HCT116 (cell line): ENCODE results near the gene CYP24A1. TPM values are rescaled to one million over a fixed set of nuclear protein-coding genes. Genes with fewer than 3 reads are reported as not detected.

ENCODE experiments used
- ATAC-seq: fragments of 200-7000 bp; cut with Tn5 transposase; 2 replicates; pipeline ENCODE4 v1.9.1; 2020; ENCODE audit warnings: mild to moderate bottlenecking, moderate library complexity
- BruUV-seq: library from RNA; stranded (reverse); fragments of 400-500 nt; replicated peaks from 2 replicates; lab custom pipeline; 2021; lab: Mats Ljungman, UMichigan
- CTCF ChIA-PET: fragments of 300-600 bp; sonication (Branson Sonifier 250); formaldehyde crosslinking; loops from one replicate; lab custom pipeline; 2021; ENCODE audit warnings: antibody characterized with exemption; lab: Charles Lee
- POLR2A ChIA-PET: fragments of 300-600, 350-600 bp; sonication (Branson Sonifier 250); formaldehyde crosslinking; loops from one replicate; lab custom pipeline; 2021; ENCODE audit warnings: antibody characterized with exemption; lab: Charles Lee
- RAD21 ChIA-PET, 2 experiments: fragments of 300-600 bp; sonication (Branson Sonifier 250); formaldehyde crosslinking; loops; one replicate each; lab custom pipeline; 2023; ENCODE audit warnings: low total read pairs in 2 of 2; ENCODE audit not compliant: uncharacterized antibody in 2 of 2, unreplicated experiment in 2 of 2, low non-redundant PET in 1 of 2; lab: Charles Lee
- DNase-seq: peaks from one replicate; pipeline ENCODE4 v3.0.0-alpha.2; 2010; ENCODE audit warnings: low read depth, low spot score
- H2AFZ ChIP-seq: fragments of 200-600 bp; shearing (Covaris generic), sonication (generic); 2 replicates; pipeline ENCODE4 v1.6.1; 2017; ENCODE audit warnings: low read depth, mixed run types, mixed read lengths, antibody characterized with exemption, low read length; ENCODE audit not compliant: poor library complexity, severe bottlenecking
- H3K27ac ChIP-seq: 2 replicates; pipeline ENCODE4 v1.5.1; 2012; ENCODE audit warnings: low read depth, low read length
- H3K27me3 ChIP-seq: fragments of 200-600 bp; sonication (generic); 2 replicates; pipeline ENCODE4 v1.6.1; 2016; ENCODE audit warnings: mixed run types, low read length, mixed read lengths; ENCODE audit not compliant: insufficient read depth
- H3K36me3 ChIP-seq, 2 experiments: fragments of 200-500 bp in 1 of 2; fragments of 200-600 bp in 1 of 2; sonication (Bioruptor generic) in 1 of 2; sonication (generic) in 1 of 2; 2 replicates each; pipeline versions ENCODE4 v1.5.1 to v1.6.1; 2014 to 2016; ENCODE audit warnings: low read length in 2 of 2, inconsistent platforms in 1 of 2, mixed read lengths in 1 of 2, mixed run types in 1 of 2; ENCODE audit not compliant: insufficient read depth in 2 of 2, control insufficient read depth in 1 of 2
- H3K4me1 ChIP-seq, 2 experiments: fragments of 200-600 bp in 1 of 2; sonication (generic) in 1 of 2; 2 replicates each; pipeline versions ENCODE4 v1.5.1 to v1.6.1; 2012 to 2017; ENCODE audit warnings: low read length in 2 of 2, inconsistent platforms in 1 of 2, mild to moderate bottlenecking in 1 of 2, mixed read lengths in 1 of 2, mixed run types in 1 of 2, moderate library complexity in 1 of 2; ENCODE audit not compliant: insufficient read depth in 2 of 2, control insufficient read depth in 1 of 2
- H3K4me2 ChIP-seq: fragments of 200-600 bp; sonication (generic); 2 replicates; pipeline ENCODE4 v1.6.1; 2017; ENCODE audit warnings: mixed run types, low read length, mixed read lengths
- H3K4me3 ChIP-seq, 2 experiments: fragments of 200-600 bp in 1 of 2; sonication (generic) in 1 of 2; replicated peaks in 1 of 2; 2 replicates each; pipeline ENCODE4 v1.5.1; 2011 to 2016; ENCODE audit warnings: low read length in 2 of 2, control low read depth in 1 of 2, low read depth in 1 of 2, mild to moderate bottlenecking in 1 of 2, mixed read lengths in 1 of 2, mixed run types in 1 of 2
- H3K79me2 ChIP-seq: fragments of 200-600 bp; sonication (generic); 2 replicates; pipeline ENCODE4 v1.6.1; 2017; ENCODE audit warnings: mild to moderate bottlenecking, mixed run types, low read length, moderate library complexity, mixed read lengths; ENCODE audit not compliant: insufficient read depth
- H3K9ac ChIP-seq: fragments of 200-600 bp; sonication (generic); 2 replicates; pipeline ENCODE4 v1.6.1; 2016; ENCODE audit warnings: low read length, mixed read lengths
- H3K9me2 ChIP-seq: fragments of 200-600 bp; sonication (generic), shearing (Covaris generic); 2 replicates; pipeline ENCODE4 v1.6.1; 2017; ENCODE audit warnings: mixed run types, mild to moderate bottlenecking, moderate library complexity; ENCODE audit not compliant: insufficient read depth
- H3K9me3 ChIP-seq, 2 experiments: fragments of 200-500 bp in 1 of 2; fragments of 200-600 bp in 1 of 2; sonication (Bioruptor generic) in 1 of 2; sonication (generic) in 1 of 2; 2 replicates each; pipeline ENCODE4 v1.6.1; 2014 to 2017; ENCODE audit warnings: low read length in 2 of 2, mixed read lengths in 2 of 2, inconsistent platforms in 1 of 2, low read depth in 1 of 2, mild to moderate bottlenecking in 1 of 2, mixed run types in 1 of 2, moderate library complexity in 1 of 2; ENCODE audit not compliant: control insufficient read depth in 1 of 2, insufficient read depth in 1 of 2
- H4K20me1 ChIP-seq: fragments of 200-600 bp; sonication (generic), shearing (Covaris generic); 2 replicates; pipeline ENCODE4 v1.6.1; 2017; ENCODE audit warnings: mixed run types, mild to moderate bottlenecking, moderate library complexity; ENCODE audit not compliant: insufficient read depth
- CEBPB ChIP-seq: IDR thresholded peaks from 2 replicates; pipeline ENCODE4 v1.6.1; 2012; ENCODE audit warnings: low read depth
- EZH2phosphoT487 ChIP-seq: fragments of 200-600 bp; IDR thresholded peaks from 2 replicates; pipeline ENCODE4 v1.6.1; 2018; ENCODE audit warnings: antibody characterized with exemption, borderline replicate concordance
- intact Hi-C: fragments of 100-400 bp; cut with micrococcal nuclease; formaldehyde crosslinking; loops from 2 replicates; pipeline ENCODE4 v1.10.0; 2022
- total RNA-seq: library from RNA; stranded (reverse); gene quantifications from one replicate; pipeline ENCODE4 v1.2.1, GENCODE V29; 2021; ENCODE audit not compliant: unreplicated experiment
- TF ChIP-seq, protein P1 (sequence below): IDR thresholded peaks from 2 replicates; pipeline ENCODE4 v1.6.1; 2012

Gene CYP24A1
- total RNA-seq, 1 experiment from 2014 or later, result 267 TPM

DNA sequence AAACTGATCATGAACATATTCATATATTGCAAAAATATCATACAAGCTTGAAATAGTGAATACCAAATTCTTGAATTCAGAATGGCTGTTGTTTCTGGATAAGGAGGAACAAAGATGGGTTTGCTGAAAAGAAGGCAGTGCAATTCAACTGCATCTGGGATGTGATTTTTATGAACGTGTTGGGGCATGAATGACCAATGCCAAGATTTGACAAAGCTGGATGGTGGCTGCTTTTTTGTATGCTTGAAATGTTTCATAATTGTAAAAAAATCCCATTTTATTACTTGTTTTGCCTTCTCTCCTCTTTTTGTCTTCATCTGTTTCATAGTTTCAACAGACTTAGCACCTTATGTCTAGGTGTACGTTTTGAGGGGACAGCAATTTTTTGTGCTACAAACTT, 66.6 kb downstream of the CYP24A1 start:
- peak overlapping the region; percentile 38 for H3K9ac ChIP-seq
- H2AFZ ChIP-seq, result peak overlapping the region; percentile 28
- intact Hi-C loops, result no loop called here

GRCh38 chr20:54106162-54106561, 67.6 kb downstream of the CYP24A1 start:
- Histone ChIP-seq H4K20me1 (no peaks in the 10 kb centered on the region), H3K9me2 (no peaks in the 10 kb centered on the region), H3K79me2 (no peaks in the 10 kb centered on the region), H3K9me3 (no peaks in the 10 kb centered on the region), H3K4me2 (no peak overlapping the region), H3K4me1 (peaks cover 32 to 54% of the 10 kb centered on the region in 2 experiments), H2AFZ (peak overlapping the region; percentile 33), H3K36me3 (no peaks in the 10 kb centered on the region), H3K27ac (no peak overlapping the region), H3K4me3 (no peak overlapping the region), H3K9ac (no peak overlapping the region), H3K27me3 (no peaks in the 10 kb centered on the region)
- ATAC-seq (no peak), DNase-seq (no peak)
- ChIA-PET CTCF (interaction anchor here (0.7 to 3.8 kb wide), 9 partner anchors 9 to 102 kb away, joined by 3 to 17 read pairs (median 4); partner anchors contain the start of gene PFDN4), RAD21 (no interaction called here), POLR2A (interaction anchor here (1.1 kb wide), 1 partner anchor 69 kb away, joined by 3 read pairs; no protein-coding TSS in a partner anchor)
- TF ChIP-seq, protein P1, sequence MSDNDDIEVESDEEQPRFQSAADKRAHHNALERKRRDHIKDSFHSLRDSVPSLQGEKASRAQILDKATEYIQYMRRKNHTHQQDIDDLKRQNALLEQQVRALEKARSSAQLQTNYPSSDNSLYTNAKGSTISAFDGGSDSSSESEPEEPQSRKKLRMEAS, result 0 out of 2 replicates have a peak, but pooled peaks have one; percentile 21
- no peak for TF ChIP-seq EZH2phosphoT487
- BruUV-seq, result no TSS peak
- intact Hi-C loops, result no loop called here

More for the DNA sequence above, 66.6 kb downstream of the CYP24A1 start:
- Histone ChIP-seq H3K9me3 (no peaks in the 10 kb centered on the region; a peak in 1 of 4 replicates), H3K27ac (peak overlapping the region; percentile 49), H3K4me3 (no peak overlapping the region), H3K4me1 (peaks cover 31 to 51% of the 10 kb centered on the region in 2 experiments), H4K20me1 (no peaks in the 10 kb centered on the region), H3K27me3 (no peaks in the 10 kb centered on the region), H3K9me2 (no peaks in the 10 kb centered on the region), H3K79me2 (no peaks in the 10 kb centered on the region), H3K36me3 (no peaks in the 10 kb centered on the region; a peak in 1 of 4 replicates), H3K4me2 (peak overlapping the region; percentile 39)
- RAD21 ChIA-PET, result no interaction called here
- POLR2A ChIA-PET, result interaction anchor here (1.1 kb wide), 1 partner anchor 68 kb away, joined by 3 read pairs; no protein-coding TSS in a partner anchor
- DNase-seq (no peak), ATAC-seq (no peak)
- no peak for TF ChIP-seq CEBPB
- CTCF ChIA-PET, result interaction anchor here (0.7 to 1.7 kb wide), 4 partner anchors 10 to 93 kb away, joined by 3 to 11 read pairs (median 5); no protein-coding TSS in a partner anchor
- BruUV-seq, result no TSS peak
